Renal pelvis (tissue), 12 donors: ENCODE measurements around the gene PRIMA1. TPM values are rescaled to one million over a fixed set of nuclear protein-coding genes. Genes with fewer than 3 reads are reported as not detected.
"Not testable (repeated sequence)": the region's sequence is repeated elsewhere in the genome, so short reads cannot be mapped to it uniquely, and the experiment has no call there.

Source experiments
- DNase-seq: peaks from one replicate; pipeline ENCODE4 v3.0.0-alpha.2; 2013
- long read RNA-seq, 16 experiments: transcript quantifications; one replicate each; lab custom pipeline, GENCODE V29; 2026
- polyA plus RNA-seq, 3 donors: library from polyadenylated mRNA; unstranded; fragments of 120-200 nt; gene quantifications; one replicate each; pipeline ENCODE4 v1.2.1, GENCODE V29; 2013; ENCODE audit not compliant: insufficient read length in 3 of 3

Gene PRIMA1, protein sequence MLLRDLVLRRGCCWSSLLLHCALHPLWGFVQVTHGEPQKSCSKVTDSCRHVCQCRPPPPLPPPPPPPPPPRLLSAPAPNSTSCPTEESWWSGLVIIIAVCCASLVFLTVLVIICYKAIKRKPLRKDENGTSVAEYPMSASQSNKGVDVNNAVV
- polyA plus RNA-seq: 1 to 10 TPM; 1.4 to 1.6 (median 1.5) TPM
- long read RNA-seq, donor 1, partial matches to known transcripts: 0 of 1 reads
- long read RNA-seq, donor 1, other reads (novel, unspliced or antisense): 0 of 1 reads
- long read RNA-seq, donor 2: 0 reads
- long read RNA-seq, donor 3: 0 reads
- long read RNA-seq, donor 4: 0 reads
- long read RNA-seq, donor 5: 0 reads
- long read RNA-seq, donor 6: 0 reads
- long read RNA-seq, donor 7: 0 reads
- long read RNA-seq, donor 8: 0 reads
- long read RNA-seq, donor 9, partial matches to known transcripts: 0 of 1 reads
- long read RNA-seq, donor 9, other reads (novel, unspliced or antisense): 0 of 1 reads
- long read RNA-seq, donor 10: 0 reads
- long read RNA-seq, donor 11: 0 reads
- long read RNA-seq, donor 12, partial matches to known transcripts: 0 of 1 reads
- long read RNA-seq, donor 12, other reads (novel, unspliced or antisense): 0 of 1 reads
- long read RNA-seq, donor 13: 0 reads
- long read RNA-seq, donor 14: 0 reads
- long read RNA-seq, donor 15: 0 reads
- long read RNA-seq, donor 16: 0 reads

DNA sequence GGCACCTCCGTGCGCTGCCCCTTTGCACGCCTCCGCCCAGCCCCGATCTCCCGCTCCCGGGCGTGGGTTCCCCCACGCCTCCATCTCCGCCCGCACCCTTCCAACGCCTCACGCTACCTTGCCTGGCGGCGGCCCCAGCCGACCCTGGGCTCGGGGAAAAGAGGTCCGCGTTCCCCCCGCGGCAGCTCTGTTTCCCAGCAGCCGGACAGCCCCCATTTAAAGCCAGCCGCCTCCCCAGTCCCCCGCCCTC lies at the start of gene PRIMA1:
Gene PRIMA1, minus strand, starts transcription at position 193 of the 250 bp plus-strand sequence. CDS start 767 bp downstream, outside the sequence.
- no peak for DNase-seq

DNA sequence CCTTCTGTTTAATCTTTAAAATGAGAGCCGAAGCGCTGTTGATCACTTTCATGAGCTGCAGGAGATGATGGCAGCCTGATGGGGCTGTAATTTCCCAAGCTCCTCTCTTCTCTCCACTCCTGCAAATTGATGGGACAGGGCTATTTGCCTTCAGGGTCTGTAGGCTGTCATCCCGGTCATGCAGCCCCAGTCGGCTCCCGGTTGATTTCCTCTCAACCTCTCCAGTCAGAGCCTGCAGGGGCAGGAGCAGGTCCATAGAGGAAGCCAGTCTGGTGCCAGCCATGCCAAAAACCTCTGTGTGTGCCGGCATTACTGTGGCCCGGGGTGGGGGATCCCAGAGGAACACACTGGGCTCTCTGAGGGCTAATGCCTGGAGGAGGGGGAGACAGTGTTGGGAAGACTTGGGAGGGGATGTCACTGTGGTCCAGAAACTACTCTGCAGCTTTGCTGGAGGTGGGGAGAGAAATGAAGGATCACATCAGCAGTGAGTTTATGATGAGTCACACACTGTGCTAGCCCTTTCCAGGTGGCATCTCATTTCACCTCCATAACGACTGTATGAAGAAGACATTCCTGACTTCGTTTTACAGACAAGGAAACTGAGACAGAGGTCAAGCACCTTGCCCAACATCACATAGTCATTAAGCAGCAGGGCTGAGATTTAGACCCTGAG lies 46.5 kb upstream of the PRIMA1 start:
- DNase-seq: no peak

DNA sequence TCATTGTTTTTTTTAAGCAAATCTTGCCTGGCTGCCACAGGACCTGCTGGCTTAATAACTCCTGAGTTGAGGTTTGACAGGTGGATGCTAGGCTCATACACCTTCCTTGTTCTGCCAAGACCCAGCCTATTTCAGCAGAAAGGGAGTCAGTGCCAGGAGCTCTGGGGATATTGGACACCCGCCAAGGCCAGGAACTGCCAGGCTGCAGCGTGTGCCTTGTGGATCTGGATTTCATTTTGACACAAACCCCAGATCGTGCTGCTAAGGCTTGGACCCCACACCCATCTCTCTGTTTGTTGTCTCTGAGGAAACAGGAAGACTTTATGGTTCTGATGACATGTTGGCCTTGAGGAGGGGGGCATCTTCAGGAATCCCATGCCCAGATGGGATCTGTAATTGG lies 44.4 kb upstream of the PRIMA1 start:
- no peak for DNase-seq

DNA sequence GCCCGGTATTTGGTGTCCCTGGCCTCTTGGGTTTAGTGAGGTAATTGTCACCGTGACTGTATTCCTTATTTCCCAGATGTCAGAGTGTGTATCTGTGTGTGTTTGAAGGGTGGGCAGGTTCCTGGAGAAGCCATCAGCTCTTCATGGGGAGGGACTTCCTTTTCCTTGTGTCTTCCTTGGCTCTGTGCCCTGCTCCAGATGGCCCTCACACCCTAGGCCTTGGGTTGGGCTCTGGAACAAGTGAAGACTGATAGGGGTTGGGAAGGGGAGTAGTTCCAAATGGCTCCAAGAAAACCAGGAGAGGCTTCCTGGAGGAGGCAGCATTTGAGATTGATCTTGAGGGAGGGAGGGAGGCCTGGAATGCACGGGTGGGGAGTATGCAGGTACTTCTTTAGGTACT lies 43.8 kb upstream of the PRIMA1 start:
- DNase-seq: no peak

DNA sequence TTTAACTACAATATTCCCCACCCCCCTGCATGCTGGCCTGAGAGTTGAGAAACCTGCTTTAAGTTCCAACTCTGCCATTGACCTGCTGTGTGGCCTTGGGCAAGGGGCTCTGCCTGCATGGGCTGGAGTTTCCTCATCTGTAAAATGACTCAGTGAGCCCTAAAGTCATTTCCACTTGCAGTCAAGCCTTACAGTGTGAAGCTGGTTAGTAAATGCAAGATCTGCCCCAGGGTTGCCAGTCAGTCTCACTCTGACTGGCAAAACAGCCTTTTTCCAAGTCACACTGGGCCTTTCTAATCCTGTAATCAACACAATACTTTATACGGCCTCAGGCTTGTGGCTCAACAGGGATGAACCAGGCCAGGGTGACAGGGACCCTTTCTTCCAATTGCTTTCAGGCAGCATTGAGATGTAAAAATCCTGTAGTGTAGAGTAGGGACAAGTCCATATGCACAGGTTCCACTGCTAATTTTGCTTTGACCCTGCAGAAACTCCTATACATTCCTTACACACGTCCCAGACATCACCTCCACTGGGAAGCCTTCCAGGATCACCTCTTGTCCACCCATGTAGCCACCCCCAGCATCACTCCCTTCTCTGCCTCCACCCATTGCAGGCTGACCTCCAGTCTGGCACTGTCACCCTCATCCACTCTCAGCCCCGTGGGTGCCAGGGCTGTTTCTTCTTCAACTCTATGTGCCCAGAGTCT lies 42.6 kb upstream of the PRIMA1 start:
- DNase-seq: no peak

DNA sequence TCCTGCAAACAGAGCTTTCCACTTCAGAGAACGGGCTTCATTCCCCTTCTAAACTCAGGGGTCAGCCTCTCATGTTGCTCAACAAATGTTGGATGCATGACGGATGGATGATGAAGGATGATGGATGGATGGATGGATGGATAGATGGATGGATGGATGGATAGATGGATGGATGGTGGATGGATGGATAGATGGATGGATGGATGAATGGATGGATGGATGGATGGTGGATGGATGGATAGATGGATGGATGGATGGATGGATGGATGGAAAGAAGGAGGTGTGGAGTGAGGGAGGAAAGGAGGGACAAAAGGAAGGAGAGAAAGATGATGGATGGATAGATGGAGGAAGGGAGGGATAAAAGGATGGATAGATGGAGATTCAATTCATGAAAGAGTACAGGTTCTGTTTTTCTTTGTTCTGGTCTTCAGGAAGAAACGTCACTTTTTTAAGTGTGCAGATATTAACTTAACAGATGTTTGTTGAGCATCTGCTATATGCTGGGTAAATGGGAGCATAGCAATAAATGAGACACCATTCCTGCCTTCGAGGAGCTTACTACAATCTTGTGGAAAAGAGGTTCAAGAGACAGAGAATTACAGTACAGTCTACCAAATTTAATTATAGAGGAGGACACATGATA lies 41.7 kb upstream of the PRIMA1 start:
- no peak for DNase-seq

DNA sequence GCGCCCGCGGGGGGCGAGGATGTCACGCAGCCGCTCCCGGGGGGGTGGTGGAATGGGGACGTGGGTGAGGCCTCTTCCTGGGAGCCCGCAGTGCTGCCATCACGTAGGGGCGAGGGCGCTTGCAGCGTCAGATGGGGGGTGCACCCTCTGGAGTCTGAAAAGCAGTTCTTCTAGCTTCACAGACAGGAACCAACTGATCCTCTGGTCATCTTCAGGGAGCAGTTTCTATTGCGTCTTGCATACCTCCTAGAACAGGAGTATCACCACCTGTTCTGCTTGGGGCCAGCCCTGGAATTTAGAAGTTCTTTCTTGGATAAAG lies 36.9 kb upstream of the PRIMA1 start:
- DNase-seq: no peak

DNA sequence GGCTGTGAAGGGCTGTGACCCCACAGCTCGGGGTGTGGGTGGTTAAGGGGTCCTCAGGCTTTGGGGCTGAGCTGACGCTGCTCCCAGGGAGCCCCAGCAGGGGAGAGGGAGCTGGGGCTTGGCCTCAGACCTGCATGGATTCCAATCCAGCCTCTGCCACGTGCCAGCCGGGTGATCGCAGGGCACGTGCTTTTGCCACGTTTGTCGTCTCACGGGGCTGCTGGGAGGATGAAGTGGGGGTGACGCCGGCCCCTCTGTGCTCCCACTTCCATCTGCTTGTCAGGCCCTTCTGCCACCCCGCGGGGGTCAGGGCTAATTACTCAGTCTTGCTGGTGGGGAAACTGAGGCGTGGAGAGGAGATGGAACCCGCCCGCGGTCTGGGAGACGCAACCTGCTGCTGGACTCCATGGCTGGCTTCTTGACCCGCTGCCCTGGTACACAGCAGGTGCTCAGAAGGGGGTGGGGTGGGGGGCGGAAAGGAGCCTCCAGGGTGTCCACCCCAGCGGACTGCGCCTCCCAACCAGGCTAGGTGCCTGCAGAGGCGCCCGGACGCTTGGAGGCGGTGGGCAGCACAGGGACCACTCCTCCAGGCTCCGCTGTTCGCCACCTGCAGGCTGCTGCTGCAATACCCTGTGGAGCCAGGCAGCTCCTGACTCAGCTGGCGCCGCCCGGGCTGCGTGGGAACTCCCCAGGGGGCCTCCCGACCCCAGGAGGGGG lies 36.4 kb upstream of the PRIMA1 start:
- no peak for DNase-seq

DNA sequence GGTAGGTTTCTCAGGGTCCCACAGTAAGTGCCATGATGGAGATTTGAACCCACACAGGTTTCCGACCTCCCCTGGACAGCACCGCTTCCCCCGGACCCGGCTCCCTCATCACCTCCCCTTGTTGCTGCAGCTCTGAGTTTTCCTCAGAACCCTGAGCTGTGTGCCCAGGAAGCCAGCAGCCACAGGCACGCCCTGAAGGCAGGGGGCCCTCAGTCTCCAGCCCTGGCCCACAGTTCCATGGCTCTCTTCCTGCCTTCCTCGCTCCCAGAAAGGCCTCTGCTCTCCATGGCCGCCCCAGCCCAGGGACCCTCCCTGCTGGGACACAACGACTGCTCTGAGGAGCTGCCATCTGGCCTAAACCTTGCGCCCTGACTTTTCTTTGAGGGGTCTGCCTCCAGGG lies 35.8 kb upstream of the PRIMA1 start:
- no peak for DNase-seq

DNA sequence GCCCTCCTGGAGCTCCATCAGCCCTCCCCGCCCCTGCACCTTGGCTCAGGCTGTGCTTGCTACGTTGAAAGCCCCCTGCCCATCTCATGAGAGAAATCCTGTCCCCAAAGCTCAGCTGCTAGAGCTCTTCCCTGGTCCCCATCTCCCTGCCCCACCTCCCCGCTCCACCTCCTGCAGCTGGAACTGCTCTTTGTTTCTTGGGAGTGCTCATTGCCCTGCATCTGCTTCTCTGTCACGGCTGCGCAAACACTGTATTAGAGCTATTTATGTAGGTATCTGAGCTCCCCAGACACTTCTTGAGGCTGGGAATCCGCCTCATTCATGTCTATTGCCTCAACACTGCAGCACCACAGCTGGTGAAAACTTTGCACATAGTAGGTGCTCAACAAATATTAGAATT lies 32.8 kb upstream of the PRIMA1 start:
- no peak for DNase-seq

DNA sequence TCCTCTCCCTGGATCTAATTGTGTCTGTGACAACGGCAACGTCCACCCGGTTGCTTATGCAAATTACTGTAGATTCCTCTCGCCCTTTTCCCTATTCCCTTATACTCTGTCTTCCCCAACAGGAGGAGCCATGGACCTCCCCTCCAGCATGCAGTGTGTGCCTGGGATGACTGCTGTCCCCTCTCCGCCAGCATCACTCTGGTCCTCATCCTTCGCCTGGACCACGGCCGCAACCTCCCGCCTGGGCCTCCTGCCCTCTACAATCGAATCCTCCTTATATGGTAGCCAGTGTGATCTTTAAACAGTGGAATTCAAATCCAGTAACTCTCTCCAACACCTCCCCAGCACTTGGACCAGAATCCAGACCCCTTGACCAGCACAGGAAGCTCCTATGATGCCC lies 30.6 kb upstream of the PRIMA1 start:
- DNase-seq: no peak

DNA sequence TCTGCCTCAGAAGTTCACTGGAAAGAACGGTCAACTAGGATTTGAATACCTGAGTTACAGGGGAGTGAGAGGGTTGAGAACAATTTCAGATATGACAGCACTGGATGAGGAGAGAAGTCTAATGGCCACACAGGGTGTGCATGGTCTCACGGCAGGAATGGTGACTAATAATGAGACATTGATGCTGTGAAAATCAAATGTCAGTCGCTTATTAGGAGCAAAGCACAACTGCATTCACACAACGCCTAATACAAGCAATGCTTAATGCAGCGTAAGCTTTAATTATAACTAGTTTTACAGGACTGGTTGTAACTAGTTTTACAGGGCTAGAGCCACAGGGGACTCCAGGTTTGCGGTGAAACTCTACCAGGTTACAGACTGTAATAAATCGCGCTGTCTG lies 23.4 kb upstream of the PRIMA1 start:
- no peak for DNase-seq

DNA sequence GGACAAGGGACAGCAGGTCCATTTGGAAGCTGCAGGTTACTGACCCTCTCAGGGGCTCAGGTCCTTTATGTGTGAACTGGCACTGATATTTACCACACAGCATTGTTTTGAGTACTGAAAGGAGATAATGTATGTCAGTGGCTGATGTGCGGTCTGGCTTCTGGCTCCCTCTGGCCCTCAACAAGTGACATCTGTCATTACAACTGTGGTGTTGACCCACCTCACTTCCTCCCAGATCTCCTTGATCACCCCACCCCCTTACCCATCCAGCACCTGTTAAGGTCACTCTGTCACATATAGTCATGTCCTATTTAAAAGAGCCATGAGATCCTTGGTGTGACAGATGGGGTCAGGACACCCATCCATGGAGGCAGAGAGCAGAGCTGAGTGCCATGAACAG lies 22.7 kb upstream of the PRIMA1 start:
- no peak for DNase-seq

DNA sequence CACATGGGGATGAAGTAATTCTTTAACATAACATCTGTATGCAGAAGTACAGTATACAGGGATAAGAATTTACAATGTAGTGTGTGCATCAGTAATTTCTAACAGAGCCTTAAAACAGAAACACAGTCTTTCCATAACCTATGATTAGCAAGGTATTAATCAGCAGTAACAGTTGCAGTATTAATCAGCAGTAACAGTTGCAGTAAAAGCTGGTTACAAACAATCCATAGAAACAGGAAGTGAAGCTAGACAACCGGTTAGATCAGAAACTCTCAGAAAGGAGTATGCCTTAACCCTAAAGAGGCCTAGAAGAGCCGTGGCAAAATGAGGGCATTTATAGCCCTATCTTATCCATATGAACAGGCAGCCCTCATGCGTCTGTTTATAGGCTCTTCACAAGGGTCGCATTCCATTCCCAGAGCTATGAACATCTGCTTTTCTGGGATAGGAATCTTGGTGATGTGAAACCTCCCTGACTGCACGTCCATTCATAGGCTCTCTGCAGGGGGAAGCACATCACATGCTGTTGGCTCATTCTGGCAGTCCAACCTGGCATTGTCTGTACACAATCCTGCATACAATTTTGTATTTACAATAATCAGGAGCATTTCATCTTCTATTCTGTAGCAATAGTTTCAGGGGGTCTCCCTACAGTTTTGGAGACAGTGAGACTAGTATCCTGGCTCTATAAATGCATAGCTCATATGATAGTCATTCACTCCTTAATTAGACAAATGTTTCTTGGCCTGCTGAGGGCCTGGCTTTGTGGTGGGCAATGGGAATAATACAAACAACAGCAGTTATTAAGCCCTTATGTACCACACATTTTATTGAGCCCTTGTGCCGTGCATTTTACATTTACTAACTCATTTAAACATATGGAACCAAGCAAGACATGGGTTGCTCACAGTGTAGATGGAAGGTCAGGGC lies 21.5 kb upstream of the PRIMA1 start:
- not testable (repeated sequence) for DNase-seq

DNA sequence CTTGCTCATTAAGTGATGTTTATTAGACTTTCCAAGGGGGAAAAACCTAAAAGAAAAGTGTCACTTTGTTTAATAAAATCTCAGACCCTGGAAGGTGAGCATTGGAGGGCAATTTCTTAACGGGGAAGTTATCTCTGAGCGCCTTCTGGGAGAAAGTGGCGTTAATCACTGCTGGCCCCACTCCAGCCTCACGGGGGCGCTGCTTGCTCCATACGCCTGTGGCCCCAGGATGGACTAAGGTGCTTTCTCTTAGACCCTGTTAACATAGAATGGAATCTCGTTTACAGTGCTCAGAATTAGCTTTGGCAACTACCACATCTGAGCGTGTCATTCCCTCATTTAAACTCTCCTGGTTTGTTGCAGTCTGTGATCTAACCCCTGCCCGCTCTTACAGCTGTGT lies 16.4 kb upstream of the PRIMA1 start:
- DNase-seq: no peak

DNA sequence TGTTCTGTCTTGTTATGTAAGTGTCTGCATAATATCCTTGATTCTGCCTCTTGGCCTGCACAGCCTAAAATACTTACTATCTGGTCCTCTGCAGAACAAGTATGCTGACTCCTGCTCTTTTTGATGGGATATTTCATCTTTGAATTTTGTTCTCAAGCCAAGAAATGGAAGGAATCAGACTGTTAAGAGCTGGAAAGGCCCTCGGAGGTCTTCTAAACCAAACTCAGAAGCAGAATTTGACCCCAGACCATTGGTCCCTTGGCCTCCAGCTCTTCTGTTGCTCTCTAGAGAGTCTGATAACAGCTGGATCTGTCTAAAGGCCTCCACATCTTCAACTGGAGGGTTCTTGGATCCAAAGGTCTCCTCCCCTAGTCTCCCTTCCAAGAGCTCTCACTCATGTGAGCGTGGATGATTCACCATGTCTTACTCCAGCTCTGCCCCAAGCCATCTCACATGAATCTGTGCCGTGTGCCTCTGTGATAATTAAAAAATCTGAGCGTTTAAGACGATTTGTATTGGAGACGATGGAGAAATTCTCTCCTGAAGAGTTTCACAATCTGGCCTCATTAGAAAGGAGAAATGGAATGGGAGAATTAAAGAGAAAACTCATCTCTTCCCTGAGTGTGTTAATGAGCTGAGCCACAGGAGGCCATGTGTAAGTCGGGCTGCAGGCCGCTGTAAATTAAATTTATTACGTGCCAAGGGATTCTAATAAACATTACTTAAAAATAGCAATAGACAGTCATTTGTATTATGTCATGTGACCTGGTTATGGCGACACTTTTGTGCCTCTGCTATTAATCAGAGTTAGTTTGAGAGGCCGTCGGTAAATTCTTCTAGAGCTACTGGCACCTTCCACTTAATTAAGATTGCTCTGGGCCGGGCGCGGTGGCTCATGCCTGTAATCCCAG lies 15.4 kb upstream of the PRIMA1 start:
- no peak for DNase-seq

DNA sequence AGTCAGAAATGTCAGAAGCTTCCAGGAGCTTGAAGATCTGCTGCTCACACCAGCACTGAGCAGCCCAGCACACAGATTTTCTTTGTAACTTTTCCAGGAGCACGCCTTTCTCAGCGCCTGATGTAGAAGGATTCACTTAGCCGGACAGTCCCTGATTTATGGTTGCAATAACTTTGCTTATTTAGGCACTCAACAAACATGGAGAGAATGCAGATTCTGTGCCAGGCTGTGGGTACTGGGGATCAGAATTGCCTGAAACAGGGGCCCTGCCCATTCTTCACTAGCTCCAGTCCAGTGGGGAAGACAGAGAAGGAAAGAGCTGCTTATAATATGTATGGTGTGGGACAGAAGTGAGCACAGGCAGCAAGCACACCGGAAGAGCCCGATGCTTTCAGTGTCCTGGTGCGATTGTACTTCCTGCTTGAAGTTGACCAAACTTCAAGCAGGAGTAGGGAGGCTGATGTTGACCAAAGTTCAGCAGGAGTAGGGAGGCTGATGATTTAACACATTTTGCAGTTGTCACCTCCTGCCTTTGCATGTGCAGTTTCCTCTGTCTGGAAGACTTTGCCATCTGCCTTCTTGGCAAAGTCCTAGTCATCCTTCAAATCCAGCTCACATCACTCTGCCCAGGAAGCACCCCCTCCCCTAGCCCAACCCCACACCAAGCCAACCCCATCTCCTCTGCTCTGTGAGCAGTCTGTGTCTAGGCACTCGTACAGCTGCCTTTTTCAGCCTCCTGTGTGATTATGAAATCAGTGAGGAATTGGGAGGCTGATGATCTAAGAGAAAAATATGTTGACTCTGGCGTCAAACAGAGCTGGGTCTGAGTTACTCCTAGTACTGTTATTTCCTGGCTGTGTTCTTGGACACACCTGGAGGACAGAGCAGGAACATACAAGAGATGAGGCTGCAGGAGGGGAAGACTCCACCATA lies 12.0 kb upstream of the PRIMA1 start:
- DNase-seq: no peak

DNA sequence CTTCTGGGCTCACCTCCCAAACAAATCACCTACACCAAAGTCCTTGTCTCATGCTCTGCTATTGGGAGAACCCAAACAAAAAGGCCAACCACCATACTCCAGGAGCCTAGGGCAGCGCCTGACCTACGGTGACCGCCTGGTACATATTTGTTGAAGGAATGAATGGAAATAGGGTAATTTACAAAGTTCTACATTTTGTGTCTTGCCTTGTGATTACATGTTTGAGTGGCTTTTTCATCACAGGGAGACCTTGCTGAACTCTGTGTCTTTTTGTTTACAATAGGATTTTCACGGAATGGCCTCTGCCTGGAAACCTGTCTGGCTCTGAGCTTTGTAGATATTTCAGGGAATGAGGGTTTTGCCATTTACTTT lies 11.3 kb upstream of the PRIMA1 start:
- DNase-seq: no peak
